ENCODE data around the gene RAB4A. TPM values are rescaled to one million over a fixed set of nuclear protein-coding genes. Genes with fewer than 3 reads are reported as not detected.

Gene RAB4A
- total and polyA plus RNA-seq, 2 of the 4 experiments (the other 2 are of a cell fraction), result 25.6 to 26.2 TPM

DNA sequence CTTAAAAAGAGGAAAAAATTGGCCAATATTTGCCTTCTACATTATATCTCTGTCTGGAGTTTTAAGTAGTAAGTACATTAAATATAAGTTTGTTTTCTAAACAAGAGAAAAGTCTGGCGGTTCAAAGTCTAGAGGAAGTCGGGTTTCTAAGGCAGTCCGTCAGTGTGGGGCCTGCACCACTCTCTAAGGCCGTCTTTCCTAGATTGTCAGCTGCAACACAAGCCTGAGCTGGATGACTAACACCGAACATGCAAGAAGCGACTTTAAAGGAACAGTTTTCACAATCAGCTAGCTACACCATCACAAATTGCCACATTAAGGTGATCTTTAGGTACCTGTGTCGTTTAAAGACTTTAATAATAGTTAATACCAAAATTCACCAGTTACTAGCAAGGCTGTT, 52.3 kb downstream of the RAB4A start:
- dilution Hi-C loops (cut with HindIII; ENCODE audit: low sequenced_read_pairs, unreplicated experiment), result no loop called here
- Histone ChIP-seq H3K9me3 (ENCODE audit: control insufficient read depth, insufficient read depth, low read length) (no peaks in the 10 kb centered on the region), H3K79me1 (ENCODE audit: low read depth in 1 of 2, low read length in 2 of 2) (no peaks in the 10 kb centered on the region; a peak in 1 of 4 replicates), H3K36me3 (ENCODE audit: control insufficient read depth, insufficient read depth, low read length) (peaks cover 15% of the 10 kb centered on the region), H3K9ac (ENCODE audit: low read depth, low read length) (no peak overlapping the region), H3K4ac (ENCODE audit: low read depth, low read length) (no peak overlapping the region), H3K9me1 (ENCODE audit: insufficient read depth, low read length) (no peaks in the 10 kb centered on the region), H3K4me2 (ENCODE audit: low read depth, low read length) (no peak overlapping the region), H4K8ac (ENCODE audit: low read depth in 2 of 2, low read length in 2 of 2) (no peak overlapping the region), H2AK9ac (replicated peaks; ENCODE audit: low read depth, low read length, poor library complexity) (no peak overlapping the region), H3K4me3 (ENCODE audit: insufficient read depth, low read depth, low read length) (no peak overlapping the region), H3K27me3 (ENCODE audit: control insufficient read depth, insufficient read depth, low read length) (no peaks in the 10 kb centered on the region), H2BK5ac (ENCODE audit: low read depth, low read length, poor library complexity, severe bottlenecking) (no peak overlapping the region), H3K23ac (ENCODE audit: low read depth, low read length) (no peak overlapping the region), H3K4me1 (ENCODE audit: control insufficient read depth, insufficient read depth, low read length) (peaks cover 7% of the 10 kb centered on the region), H2AK5ac (ENCODE audit: low read depth, low read length) (no peak overlapping the region), H2BK20ac (ENCODE audit: low read depth, low read length) (no peak overlapping the region), H4K20me1 (ENCODE audit: insufficient read depth, low read length) (no peaks in the 10 kb centered on the region), H3K56ac (ENCODE audit: extremely low read depth, insufficient read depth, low read length) (no peak overlapping the region), H2BK120ac (ENCODE audit: low read depth, low read length) (no peak overlapping the region), H2BK15ac (ENCODE audit: low read depth, low read length) (no peak overlapping the region), H2AFZ (replicated peaks; ENCODE audit: low read length, poor library complexity) (no peak overlapping the region), H3K27ac (ENCODE audit: insufficient read depth, low read length) (peak overlapping the region; percentile 29; the same call in 1 of the 2 replicates), H3K14ac (replicated peaks; ENCODE audit: low read depth, low read length) (no peak overlapping the region), H3K18ac (ENCODE audit: low read depth, low read length) (no peak overlapping the region), H4K91ac (ENCODE audit: insufficient read depth, low read depth, low read length) (no peak overlapping the region), H4K5ac (ENCODE audit: low read depth, low read length) (no peak overlapping the region)
- DNase-seq (peak; percentile 44), ATAC-seq (ENCODE audit: low read depth) (peak; percentile 41)
- intact Hi-C loops (cut with micrococcal nuclease), result no loop called here
- BruUV-seq (replicated peaks), result no TSS peak
- in situ Hi-C loops (cut with MboI; ENCODE audit: low sequenced_read_pairs), result no loop called here
- 83% methylated on average over 2 of the region's 7 CpGs; no CpG with 5 or more reads in 1 of the 2 experiments for WGBS, 2 experiments (ENCODE audit: extremely low coverage in 2 of 2, insufficient read length in 1 of 2)
- ChIA-PET CTCF (no interaction called here), POLR2A (ENCODE audit: unreplicated experiment) (interaction anchor here (0.5 kb wide), 1 partner anchor 12 kb away, joined by 3 read pairs; no protein-coding TSS in a partner anchor)
- TF ChIP-seq, protein P1, sequence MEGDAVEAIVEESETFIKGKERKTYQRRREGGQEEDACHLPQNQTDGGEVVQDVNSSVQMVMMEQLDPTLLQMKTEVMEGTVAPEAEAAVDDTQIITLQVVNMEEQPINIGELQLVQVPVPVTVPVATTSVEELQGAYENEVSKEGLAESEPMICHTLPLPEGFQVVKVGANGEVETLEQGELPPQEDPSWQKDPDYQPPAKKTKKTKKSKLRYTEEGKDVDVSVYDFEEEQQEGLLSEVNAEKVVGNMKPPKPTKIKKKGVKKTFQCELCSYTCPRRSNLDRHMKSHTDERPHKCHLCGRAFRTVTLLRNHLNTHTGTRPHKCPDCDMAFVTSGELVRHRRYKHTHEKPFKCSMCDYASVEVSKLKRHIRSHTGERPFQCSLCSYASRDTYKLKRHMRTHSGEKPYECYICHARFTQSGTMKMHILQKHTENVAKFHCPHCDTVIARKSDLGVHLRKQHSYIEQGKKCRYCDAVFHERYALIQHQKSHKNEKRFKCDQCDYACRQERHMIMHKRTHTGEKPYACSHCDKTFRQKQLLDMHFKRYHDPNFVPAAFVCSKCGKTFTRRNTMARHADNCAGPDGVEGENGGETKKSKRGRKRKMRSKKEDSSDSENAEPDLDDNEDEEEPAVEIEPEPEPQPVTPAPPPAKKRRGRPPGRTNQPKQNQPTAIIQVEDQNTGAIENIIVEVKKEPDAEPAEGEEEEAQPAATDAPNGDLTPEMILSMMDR (conservative IDR thresholded peaks at IDR 0.05; ENCODE audit: low read depth, low read length), result no peak
- no peak for TF ChIP-seq SMC3 (IDR thresholded peaks at IDR 0.05; ENCODE audit: low read depth, low read length)
- TF ChIP-seq RCOR1 (IDR thresholded peaks at IDR 0.05; ENCODE audit: insufficient replicate concordance, low read length), result no peak
- TF ChIP-seq POLR2A (IDR thresholded peaks at IDR 0.05; ENCODE audit: low read depth, low read length), result no peak
- TF ChIP-seq CHD1 (IDR thresholded peaks at IDR 0.05; ENCODE audit: low read depth, low read length), result no peak
- no peak for TF ChIP-seq RFX5 (IDR thresholded peaks at IDR 0.05; ENCODE audit: low read depth, low read length)
- no peak for TF ChIP-seq CEBPB (IDR thresholded peaks at IDR 0.05; ENCODE audit: low read depth, low read length)
- no peak for TF ChIP-seq NFE2L2 (IDR thresholded peaks at IDR 0.05; ENCODE audit: low read depth, low read length)
- no peak for TF ChIP-seq FOS (IDR thresholded peaks at IDR 0.05; ENCODE audit: low read depth, low read length)
- no peak for TF ChIP-seq BHLHE40 (IDR thresholded peaks at IDR 0.05; ENCODE audit: low read depth, low read length)
- TF ChIP-seq MAZ (IDR thresholded peaks at IDR 0.05; ENCODE audit: borderline replicate concordance, low read depth, low read length), result no peak
- no peak for TF ChIP-seq MAFK (IDR thresholded peaks at IDR 0.05; ENCODE audit: low read depth, low read length)
- TF ChIP-seq, protein P2, sequence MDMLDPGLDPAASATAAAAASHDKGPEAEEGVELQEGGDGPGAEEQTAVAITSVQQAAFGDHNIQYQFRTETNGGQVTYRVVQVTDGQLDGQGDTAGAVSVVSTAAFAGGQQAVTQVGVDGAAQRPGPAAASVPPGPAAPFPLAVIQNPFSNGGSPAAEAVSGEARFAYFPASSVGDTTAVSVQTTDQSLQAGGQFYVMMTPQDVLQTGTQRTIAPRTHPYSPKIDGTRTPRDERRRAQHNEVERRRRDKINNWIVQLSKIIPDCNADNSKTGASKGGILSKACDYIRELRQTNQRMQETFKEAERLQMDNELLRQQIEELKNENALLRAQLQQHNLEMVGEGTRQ (IDR thresholded peaks at IDR 0.05; ENCODE audit: low read depth, low read length), result no peak
- TF ChIP-seq, protein P3, sequence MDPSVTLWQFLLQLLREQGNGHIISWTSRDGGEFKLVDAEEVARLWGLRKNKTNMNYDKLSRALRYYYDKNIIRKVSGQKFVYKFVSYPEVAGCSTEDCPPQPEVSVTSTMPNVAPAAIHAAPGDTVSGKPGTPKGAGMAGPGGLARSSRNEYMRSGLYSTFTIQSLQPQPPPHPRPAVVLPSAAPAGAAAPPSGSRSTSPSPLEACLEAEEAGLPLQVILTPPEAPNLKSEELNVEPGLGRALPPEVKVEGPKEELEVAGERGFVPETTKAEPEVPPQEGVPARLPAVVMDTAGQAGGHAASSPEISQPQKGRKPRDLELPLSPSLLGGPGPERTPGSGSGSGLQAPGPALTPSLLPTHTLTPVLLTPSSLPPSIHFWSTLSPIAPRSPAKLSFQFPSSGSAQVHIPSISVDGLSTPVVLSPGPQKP (IDR thresholded peaks at IDR 0.05; ENCODE audit: borderline replicate concordance, low read depth, low read length), result no peak
- no peak for TF ChIP-seq RAD21 (IDR thresholded peaks at IDR 0.05; ENCODE audit: low read length)
- TF ChIP-seq MXI1 (IDR thresholded peaks at IDR 0.05; ENCODE audit: borderline replicate concordance, low read depth, low read length), result no peak

Data from IMR-90 (cell line).